ENCODE results near the gene FRMPD2.

The FRMPD2 gene

GRCh38 chr10:48197236-48197899 lies 77.1 kb downstream of the FRMPD2 start:
- H4K20me1 ChIP-seq (ENCODE audit: insufficient read depth, low read length) = no peaks in the 10 kb centered on the region
- H3K36me3 ChIP-seq (ENCODE audit: insufficient read depth, low read length) = no peaks in the 10 kb centered on the region
- no peaks in the 10 kb centered on the region for H3K79me2 ChIP-seq (ENCODE audit: insufficient read depth, low read length)
- no peak overlapping the region for H3K4me2 ChIP-seq (ENCODE audit: low read length)
- H3K9ac ChIP-seq (ENCODE audit: low read length) = no peak overlapping the region
- no peaks in the 10 kb centered on the region for H3K27me3 ChIP-seq (ENCODE audit: insufficient read depth, low read length)
- no peak overlapping the region for H3K4me3 ChIP-seq (ENCODE audit: low read depth, low read length, poor library complexity, severe bottlenecking)
- no peaks in the 10 kb centered on the region for H3K9me3 ChIP-seq (ENCODE audit: low read length)
- H3F3A ChIP-seq (ENCODE audit: insufficient read depth, low read length) = no peaks in the 10 kb centered on the region
- H3K4me1 ChIP-seq (ENCODE audit: insufficient read depth, low read length, severe bottlenecking) = no peaks in the 10 kb centered on the region
- H3K27ac ChIP-seq (ENCODE audit: low read depth, low read length, poor library complexity, severe bottlenecking) = no peak overlapping the region
- H2AFZ ChIP-seq (ENCODE audit: low read length) = no peak overlapping the region
- H3K9me2 ChIP-seq (ENCODE audit: low read depth, low read length) = no peaks in the 10 kb centered on the region
- TF ChIP-seq EZH2 (IDR thresholded peaks at IDR 0.05; ENCODE audit: borderline replicate concordance, low read length) = no peak

- no peak for TF ChIP-seq CTCF (IDR thresholded peaks at IDR 0.05; ENCODE audit: low read length)
- no peak for TF ChIP-seq EZH2 (IDR thresholded peaks at IDR 0.05; ENCODE audit: borderline replicate concordance, low read length)
- Histone ChIP-seq H4K20me1 (ENCODE audit: insufficient read depth, low read length) (no peaks in the 10 kb centered on the region), H3K4me2 (ENCODE audit: low read length) (no peak overlapping the region), H3K36me3 (ENCODE audit: insufficient read depth, low read length) (no peaks in the 10 kb centered on the region), H3K9ac (ENCODE audit: low read length) (no peak overlapping the region), H3K4me3 (ENCODE audit: low read depth, low read length, poor library complexity, severe bottlenecking) (no peak overlapping the region), H3K27me3 (ENCODE audit: insufficient read depth, low read length) (no peaks in the 10 kb centered on the region), H3F3A (ENCODE audit: insufficient read depth, low read length) (no peaks in the 10 kb centered on the region), H3K9me3 (ENCODE audit: low read length) (no peaks in the 10 kb centered on the region), H3K9me2 (ENCODE audit: low read depth, low read length) (no peaks in the 10 kb centered on the region), H3K4me1 (ENCODE audit: insufficient read depth, low read length, severe bottlenecking) (no peaks in the 10 kb centered on the region), H3K27ac (ENCODE audit: low read depth, low read length, poor library complexity, severe bottlenecking) (no peak overlapping the region), H2AFZ (ENCODE audit: low read length) (no peak overlapping the region), H3K79me2 (ENCODE audit: insufficient read depth, low read length) (no peaks in the 10 kb centered on the region)
These were observed 78.7 kb downstream of the FRMPD2 start for GRCh38 chr10:48195803-48196202.

DNA sequence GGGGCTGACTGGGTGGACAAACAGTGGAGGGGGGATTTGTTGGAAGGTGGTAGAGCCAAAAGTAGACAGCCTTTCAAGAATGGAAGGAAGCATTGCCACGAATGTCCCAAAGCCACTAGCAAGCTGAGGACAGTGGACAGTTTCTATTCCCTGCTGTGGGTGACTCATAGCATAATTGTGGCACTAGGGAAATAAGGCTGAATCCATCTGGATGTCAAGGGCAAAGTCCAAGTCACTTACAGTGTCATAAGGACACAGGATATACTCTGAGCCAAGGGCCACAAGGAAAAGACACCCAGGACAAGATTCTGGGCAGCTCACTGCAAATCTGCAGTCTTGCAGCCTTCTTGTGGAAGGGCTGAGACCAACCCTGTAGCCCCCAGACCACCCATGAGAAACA lies 79.7 kb downstream of the FRMPD2 start:
- H3F3A ChIP-seq (ENCODE audit: insufficient read depth, low read length) = no peaks in the 10 kb centered on the region
- no peaks in the 10 kb centered on the region for H3K9me3 ChIP-seq (ENCODE audit: low read length)
- no peak overlapping the region for H2AFZ ChIP-seq (ENCODE audit: low read length)
- H3K36me3 ChIP-seq (ENCODE audit: insufficient read depth, low read length) = no peaks in the 10 kb centered on the region
- no peak overlapping the region for H3K27ac ChIP-seq (ENCODE audit: low read depth, low read length, poor library complexity, severe bottlenecking)
- no peak overlapping the region for H3K4me3 ChIP-seq (ENCODE audit: low read depth, low read length, poor library complexity, severe bottlenecking)
- H3K4me1 ChIP-seq (ENCODE audit: insufficient read depth, low read length, severe bottlenecking) = no peaks in the 10 kb centered on the region
- no peaks in the 10 kb centered on the region for H3K27me3 ChIP-seq (ENCODE audit: insufficient read depth, low read length)
- no peak for TF ChIP-seq CTCF (IDR thresholded peaks at IDR 0.05; ENCODE audit: low read length)
- no peak for TF ChIP-seq EZH2 (IDR thresholded peaks at IDR 0.05; ENCODE audit: borderline replicate concordance, low read length)
- H3K9ac ChIP-seq (ENCODE audit: low read length) = no peak overlapping the region
- H4K20me1 ChIP-seq (ENCODE audit: insufficient read depth, low read length) = no peaks in the 10 kb centered on the region
- H3K4me2 ChIP-seq (ENCODE audit: low read length) = no peak overlapping the region
- H3K79me2 ChIP-seq (ENCODE audit: insufficient read depth, low read length) = no peaks in the 10 kb centered on the region
- no peaks in the 10 kb centered on the region for H3K9me2 ChIP-seq (ENCODE audit: low read depth, low read length)

GRCh38 chr10:48193556-48193955 lies 80.9 kb downstream of the FRMPD2 start:
- no peak for TF ChIP-seq EZH2 (IDR thresholded peaks at IDR 0.05; ENCODE audit: borderline replicate concordance, low read length)
- no peak for TF ChIP-seq CTCF (IDR thresholded peaks at IDR 0.05; ENCODE audit: low read length)
- Histone ChIP-seq H2AFZ (ENCODE audit: low read length) (no peak overlapping the region), H3K27ac (ENCODE audit: low read depth, low read length, poor library complexity, severe bottlenecking) (no peak overlapping the region), H3K4me1 (ENCODE audit: insufficient read depth, low read length, severe bottlenecking) (no peaks in the 10 kb centered on the region), H3K9me2 (ENCODE audit: low read depth, low read length) (no peaks in the 10 kb centered on the region), H3K9me3 (ENCODE audit: low read length) (no peaks in the 10 kb centered on the region), H3K4me2 (ENCODE audit: low read length) (no peak overlapping the region), H3K36me3 (ENCODE audit: insufficient read depth, low read length) (no peaks in the 10 kb centered on the region), H3F3A (ENCODE audit: insufficient read depth, low read length) (no peaks in the 10 kb centered on the region), H4K20me1 (ENCODE audit: insufficient read depth, low read length) (no peaks in the 10 kb centered on the region), H3K27me3 (ENCODE audit: insufficient read depth, low read length) (no peaks in the 10 kb centered on the region), H3K4me3 (ENCODE audit: low read depth, low read length, poor library complexity, severe bottlenecking) (no peak overlapping the region), H3K9ac (ENCODE audit: low read length) (no peak overlapping the region), H3K79me2 (ENCODE audit: insufficient read depth, low read length) (no peaks in the 10 kb centered on the region)
